HG03354 (cell line): ENCODE measurements around the gene NUP133.
"Not testable (repeated sequence)": the region's sequence is repeated elsewhere in the genome, so short reads cannot be mapped to it uniquely, and the experiment has no call there.

ENCODE experiments used
- ATAC-seq: cut with Tn5 transposase; IDR thresholded peaks from one replicate; pipeline ENCODE4 v1.9.1; 2021; ENCODE audit warnings: mild to moderate bottlenecking; ENCODE audit not compliant: unreplicated experiment, poor library complexity, severe bottlenecking

Gene NUP133

DNA sequence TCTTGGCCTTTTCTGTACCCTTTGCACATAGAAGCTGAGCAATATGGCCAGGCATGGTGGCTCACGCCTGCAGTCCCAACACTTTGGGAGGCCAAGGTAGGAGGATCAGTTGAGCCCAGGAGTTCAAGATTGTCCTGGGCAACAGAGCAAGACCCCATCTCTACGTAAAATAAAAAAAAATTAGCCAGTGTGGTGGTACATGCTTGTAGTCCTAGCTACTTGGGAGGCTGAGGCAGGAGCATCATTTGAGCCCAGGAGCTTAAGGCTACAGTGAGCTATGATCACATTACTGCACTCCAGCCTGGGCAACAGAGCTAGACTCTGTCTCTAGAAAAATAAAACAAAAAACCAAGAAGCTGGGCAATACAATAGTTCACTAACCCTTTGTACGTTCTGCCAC, 80.6 kb downstream of the NUP133 start:
- ATAC-seq: no peak

DNA sequence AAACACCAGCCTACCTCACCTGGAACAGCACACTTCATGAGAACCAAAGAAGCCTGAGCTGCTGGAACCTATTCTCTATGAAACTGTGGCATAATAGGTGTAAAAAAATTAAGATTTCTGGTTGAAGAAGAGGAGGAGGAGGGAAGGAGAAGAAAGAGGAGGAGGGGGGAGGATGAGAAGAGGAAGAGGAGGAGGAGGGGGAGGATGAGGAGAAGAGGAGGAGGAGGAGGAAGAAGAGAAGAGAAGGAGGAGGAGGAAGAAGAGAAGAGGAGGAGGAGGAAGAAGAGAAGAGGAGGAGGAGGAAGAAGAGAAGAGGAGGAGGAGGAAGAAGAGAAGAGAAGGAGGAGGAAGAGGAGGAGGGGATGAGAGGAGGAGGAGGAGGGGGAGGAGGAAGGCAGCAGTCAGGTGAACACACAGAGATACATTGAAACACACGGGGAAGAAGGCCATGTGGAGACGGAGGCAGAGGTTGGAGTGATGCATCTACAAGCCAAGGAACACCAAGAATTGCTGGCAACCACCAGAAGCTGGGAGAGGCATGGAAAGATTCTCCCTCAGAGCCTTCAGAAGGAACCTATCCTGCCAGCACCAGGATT, 82.5 kb downstream of the NUP133 start:
- ATAC-seq: no peak

DNA sequence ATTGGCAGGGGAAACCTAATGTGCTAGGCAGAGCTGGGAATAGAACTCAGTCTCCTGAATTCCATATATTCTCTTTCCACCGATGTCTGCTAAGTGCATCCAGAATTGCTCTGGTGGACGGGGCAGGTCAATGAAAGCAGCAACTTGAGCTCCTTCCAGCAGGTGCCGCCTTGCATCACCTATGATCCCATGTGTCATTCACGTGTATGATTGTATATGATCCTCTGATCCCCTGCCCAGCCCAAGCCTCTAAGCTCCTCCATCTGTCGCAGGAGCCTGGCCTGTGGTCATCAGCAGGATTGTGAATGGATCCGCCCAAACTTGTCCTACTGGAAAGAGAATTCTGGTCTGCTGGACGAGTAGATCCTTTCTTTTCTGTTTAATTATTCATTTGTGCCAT, 87.4 kb downstream of the NUP133 start:
- no peak for ATAC-seq

DNA sequence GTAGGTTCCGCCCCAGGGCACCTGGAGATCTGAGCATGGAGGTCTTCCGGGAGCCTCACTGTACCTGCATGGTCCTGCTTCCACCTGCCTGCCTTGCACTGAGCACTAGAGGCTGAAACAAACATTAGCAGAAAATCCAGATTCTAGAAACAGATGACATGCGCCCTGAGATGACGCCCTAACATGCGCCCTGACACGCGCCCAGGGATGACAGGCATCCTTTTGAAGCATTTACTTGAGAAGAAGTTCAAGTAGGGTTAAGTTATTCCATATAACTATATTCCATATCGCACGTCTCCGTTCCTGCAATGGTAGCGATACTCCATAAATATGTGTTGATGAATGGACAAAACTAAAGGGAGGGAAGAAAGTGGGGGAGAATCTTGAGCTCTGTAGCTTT, 87.9 kb downstream of the NUP133 start:
- no peak for ATAC-seq

DNA sequence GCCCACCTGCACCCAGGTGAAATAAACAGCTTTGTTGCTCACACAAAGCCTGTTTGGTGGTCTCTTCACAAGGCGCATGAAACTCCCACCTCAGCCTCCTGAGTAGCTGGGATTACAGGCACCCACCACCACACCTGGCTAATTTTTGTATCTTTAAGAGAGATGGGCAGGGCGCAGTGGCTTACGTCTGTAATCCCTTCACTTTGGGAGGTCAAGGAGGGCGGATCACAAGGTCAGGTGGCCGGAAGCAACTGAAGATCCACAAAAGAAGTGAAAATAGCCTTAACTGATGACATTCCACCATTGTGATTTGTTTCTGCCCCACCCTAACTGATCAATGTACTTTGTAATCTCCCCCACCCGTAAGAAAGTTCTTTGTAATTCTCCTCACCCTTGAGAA, 89.6 kb downstream of the NUP133 start:
- ATAC-seq: not testable (repeated sequence)

DNA sequence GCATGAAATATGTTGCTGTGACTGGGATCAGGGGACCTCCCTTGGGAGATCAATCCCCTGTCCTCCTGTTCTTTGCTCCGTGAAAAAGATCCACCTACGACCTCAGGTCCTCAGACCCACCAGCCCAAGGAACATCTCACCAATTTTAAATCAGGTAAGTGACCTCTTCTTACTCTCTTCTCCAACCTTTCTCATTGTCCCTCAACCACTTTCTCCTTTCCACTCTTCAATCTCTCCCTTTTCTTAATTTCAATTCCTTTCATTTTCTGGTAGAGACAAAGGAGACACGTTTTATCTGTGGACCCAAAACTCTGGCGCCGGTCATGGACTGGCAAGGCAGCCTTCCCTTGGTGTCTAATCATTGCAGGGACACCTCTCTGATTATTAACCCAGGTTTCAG, 95.3 kb downstream of the NUP133 start:
- not testable (repeated sequence) for ATAC-seq

DNA sequence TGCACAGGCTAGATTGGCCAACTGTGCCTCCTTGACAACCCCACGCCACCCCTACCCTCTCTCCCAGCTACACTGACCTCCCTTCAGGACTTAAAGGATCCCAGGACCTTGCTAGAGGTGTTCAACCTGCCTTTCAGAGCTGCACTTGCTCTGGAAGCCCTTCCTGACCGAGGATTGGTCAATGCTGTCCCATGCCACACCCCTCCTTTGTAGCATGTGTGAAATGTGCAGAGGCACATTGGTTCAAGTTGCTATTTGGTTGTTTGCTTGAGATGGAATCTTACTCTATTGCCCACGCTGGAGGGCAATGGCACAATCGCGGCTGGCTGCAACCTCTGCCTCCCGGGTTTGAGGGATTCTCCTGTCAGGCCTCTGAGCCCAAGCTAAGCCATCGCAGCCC, 96.1 kb downstream of the NUP133 start:
- no peak for ATAC-seq

DNA sequence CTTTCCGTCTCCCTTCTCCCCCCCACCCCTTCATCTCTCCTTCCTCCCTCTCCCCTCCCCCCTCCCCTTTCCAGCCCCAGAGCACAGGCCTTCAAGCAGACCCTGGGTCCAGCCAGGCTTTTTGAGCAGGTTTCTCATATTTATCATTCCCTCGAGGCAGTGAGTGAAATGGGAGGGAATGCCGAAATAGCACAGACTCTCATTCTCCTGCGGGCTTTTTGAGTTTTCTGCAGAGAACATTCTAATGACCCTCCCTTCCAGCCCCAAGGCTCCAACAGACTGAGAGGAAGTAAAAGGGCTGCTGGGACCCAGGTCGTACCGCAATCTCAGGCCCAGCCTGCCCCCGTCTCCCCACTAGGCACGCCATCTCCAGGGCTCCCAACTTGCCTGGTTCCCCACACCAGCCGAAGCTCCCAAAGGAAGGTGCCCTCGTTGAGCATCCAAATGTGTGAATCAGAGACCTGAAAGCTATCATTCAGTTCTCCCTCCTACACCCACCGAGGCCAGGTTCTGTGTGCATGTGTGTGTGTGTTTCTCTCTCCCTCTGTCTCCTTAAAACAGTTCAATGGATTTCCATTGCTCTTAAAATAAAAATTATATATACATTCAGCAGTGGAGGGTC, 96.6 kb downstream of the NUP133 start:
- ATAC-seq: no peak

DNA sequence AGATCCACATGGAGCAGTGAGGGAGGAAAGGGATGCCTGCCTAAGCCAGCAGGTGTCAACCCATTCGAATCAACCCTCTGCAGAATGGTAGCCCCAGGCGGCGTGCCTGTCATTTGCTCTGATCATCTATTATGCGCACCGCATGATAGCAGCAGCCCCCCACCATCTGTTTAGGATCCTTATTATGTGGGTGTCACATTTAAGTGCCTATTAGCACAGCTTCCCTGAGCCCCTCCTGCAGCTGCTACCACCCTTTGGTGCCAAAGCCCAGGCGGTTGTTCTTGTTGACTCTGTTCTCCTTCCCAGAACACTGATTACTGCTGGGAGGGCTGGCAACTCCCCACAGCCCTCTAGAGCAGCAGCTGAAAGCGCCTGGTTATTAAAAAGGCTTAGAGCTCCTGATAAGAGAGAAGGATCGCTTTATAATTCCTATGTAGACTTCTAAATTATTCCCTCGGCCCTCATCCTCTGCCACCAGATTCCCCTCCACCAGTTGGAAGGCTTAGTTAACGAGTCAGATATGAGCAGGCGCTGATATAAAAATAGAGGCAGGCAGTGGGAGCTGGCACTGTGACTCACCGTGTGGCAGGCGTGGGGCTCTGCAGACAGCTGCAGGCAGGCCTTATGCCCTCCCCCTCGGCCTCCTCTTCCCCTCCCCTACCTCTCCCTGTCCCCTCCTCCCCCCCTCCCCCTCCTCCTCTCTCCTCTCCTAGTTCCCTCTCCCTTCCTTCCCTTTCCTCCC, 97.3 kb downstream of the NUP133 start:
- no peak for ATAC-seq

DNA sequence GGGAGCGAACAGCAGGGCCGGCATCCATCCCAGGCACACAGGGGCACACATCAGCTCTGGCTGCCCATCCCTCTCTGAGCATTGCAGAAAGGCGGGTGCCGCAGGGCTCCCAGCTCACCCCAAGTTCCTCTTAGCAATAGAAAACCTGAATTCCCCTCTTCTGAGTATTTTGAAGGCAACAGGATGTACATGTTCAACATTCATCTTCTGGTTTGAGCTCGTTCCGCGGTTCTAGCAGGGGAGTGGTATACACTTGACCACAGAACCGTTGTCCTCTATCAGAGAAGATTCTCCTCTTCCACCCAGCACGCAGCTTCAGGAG, 97.8 kb downstream of the NUP133 start:
- ATAC-seq: no peak

DNA sequence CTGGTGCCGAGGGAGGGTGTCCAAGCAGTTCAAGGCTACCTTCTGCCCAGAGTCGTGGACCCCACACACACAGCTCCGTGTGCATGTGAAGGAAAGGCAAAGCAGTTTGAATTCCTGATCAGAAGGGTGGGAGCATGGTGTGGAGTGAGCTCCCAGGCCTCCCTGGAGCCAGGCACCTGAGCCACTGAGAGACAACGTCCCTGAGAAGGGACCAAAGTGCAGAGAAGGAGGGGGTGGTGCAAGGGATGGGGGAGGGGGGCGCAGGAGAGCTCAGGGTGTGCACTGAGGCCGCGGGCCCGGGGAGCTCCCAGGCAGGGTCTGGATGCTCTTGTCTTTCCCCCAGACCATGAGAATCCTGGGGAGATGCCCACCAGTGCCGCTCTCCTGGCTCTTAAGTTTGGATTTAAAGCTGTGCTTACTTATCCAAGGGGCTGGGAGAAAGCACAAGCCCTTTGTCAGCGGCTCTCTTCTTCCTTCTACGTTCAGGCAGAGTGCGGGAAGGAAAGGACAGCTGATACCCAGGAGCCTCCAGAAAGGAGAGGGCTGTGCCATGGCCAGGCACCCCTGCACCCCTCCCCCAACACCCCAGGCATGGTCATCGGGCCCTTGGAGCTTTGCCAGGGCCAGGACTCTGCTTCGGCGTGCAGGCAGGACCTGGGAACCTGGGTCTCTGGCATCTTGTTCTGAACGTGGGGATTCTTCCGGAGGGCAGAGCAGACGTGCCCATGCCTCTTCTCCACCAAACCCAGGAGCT, 98.3 kb downstream of the NUP133 start:
- no peak for ATAC-seq

DNA sequence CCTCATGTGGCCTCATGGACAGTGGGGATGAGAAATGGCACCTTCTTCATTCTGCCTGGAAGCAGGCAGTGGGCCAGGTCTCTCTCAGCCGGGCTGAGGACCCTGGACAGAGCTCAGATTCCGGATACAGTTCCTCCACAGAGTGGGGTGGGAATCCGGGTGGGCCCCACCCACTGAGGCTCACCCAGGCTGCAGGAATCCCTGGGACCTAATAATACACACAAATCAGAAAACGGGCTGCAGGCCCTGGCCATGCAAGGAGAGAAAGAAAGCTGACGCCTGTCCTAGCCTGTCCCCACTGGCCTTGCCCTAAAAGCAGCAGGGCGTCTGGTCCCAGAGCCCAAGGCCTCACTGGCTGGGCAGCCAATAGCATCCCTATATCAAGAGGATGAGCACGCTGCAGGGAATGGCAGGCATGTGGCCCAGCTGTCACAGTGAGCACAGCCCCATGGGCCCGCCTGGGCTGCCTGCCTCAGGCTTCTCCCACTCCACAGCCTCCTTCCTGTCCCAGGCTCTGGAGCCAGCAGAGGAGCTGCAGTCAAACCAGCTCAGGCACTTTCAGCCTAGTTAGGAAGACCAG, 99.6 kb downstream of the NUP133 start:
- ATAC-seq: no peak

DNA sequence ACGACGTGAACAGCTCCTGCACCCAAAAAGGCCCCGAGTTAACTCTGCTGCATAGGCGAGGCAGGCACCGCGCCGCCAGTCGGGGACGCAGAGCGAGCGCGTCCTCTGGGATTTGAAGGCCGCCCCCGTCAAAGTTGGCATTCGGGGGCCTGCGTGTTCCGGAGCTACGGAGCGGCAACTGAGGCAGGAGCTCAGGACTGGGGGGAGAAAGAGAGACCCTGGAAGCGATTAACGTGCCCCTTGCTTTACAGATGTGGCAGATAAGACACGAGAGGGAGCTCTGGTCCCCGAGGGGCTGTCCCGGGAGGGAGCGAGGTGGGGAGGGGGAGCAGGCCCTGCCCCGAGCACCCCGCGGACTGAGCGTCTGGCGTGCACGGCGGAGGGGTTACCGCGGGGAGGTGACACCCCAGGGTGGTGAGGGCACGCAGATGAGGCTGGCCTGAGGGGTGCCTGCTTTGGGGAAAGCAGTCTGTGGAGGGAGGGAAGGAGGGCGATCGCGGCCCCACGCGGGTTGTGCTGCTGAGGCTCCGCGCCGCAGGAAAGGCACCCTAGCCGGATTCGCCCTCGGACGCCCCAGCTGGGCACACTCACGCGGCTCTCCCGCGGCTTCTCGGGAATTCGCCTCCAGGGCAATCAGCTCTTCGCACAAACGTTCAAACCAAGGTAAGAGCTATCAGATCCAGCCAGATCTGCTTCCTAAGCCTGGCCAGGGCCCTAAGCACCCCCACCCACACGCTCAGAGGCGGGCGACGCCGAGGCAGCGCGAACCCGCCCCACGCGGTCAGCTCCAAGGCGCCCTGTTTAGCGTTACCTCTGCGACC, 100.7 kb downstream of the NUP133 start:
- ATAC-seq: no peak

DNA sequence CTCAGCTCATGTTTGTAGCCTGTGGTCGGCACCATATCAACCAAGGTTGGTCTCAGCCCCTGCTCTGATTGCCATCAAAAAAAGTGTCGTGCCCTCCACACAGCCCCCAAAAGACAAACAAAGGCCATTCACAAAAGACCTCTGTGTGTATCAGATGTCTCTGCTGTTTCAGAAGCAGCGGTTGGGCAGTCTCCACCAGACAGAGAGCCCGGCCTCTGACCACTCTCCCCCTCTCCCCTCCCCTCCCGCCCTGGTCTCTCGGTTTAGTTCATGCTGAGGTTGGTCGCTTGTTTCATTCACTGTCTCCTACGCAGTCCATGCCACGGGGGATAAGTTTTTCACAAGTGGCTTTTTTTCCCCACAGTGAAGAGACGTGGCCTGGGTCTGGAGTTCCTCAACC, 101.3 kb downstream of the NUP133 start:
- ATAC-seq: no peak

DNA sequence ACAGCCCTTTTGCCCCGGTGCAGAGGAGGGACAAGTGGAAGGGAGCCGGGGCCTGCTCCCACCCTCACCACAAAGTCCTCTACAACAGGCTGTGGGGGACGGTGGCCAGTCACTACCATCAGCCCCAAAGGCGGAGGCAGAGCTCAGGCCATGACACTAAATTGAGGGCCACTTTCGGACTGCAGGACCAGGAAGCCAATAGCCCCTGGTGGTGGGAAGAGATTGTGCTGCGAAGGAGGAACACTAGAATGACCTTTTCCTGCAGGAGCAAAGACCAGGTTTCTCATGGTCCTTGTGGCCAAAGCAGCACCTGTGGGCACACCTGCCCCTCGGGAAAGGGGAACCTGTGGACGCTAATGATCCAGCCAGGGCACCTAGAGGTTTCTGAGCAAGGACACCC, 104.6 kb downstream of the NUP133 start:
- no peak for ATAC-seq

DNA sequence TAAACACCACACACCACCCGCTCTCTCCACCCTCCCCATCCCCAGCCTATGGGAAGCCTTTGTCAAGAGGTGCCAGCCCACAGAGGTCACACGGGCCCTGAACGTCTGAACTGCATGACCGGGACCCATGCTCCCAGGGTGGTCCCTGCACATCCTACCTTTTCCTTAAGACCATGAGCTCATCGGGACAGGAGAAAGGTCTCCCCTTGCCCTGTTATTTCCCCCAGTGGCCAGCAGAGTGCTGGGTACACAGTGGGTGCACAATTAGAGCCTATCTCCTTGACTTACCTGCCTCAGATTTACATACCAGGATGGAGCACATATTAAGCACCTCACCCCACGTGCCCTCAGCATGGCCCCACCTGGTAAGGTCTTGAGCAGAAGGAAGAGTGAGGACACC, 105.1 kb downstream of the NUP133 start:
- no peak for ATAC-seq

DNA sequence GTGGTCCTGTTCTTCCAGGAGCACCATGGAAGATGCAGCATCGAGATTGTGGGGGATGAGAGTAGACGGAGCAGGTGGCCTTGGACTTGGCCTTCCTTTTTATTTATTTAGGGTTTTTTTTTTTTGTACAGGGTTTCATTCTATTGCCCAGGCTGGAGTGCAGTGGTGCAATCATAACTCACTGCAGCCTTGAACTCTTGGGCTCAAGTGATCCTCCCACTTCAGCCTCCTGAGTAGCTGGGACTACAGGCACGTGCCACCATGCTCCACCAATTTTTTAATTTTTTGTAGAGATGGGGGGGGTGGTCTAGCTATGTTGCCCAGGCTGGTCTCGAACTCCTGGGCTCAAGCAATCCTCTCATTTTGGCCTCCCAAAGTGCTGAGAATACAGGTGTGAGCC, 105.8 kb downstream of the NUP133 start:
- ATAC-seq: not testable (repeated sequence)

DNA sequence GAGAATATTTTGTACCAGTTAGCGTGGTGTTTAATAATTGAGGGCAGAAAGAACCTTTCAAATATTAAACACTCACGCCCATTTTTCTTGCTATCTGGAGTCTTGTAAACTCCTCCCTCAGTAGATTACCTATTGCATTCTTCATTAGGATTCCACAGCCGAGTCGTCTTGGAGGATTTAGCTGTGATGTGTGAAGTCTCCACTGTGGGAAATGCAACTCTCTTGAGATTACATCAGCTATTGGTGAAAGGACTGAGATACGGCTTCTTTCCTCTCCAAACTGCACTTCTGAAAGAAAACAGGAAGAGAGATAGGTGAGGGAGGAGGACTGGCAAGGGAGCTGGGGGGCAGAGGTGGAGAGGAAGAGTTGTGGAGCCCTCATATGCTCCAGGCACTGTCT, 110.4 kb downstream of the NUP133 start:
- ATAC-seq: no peak

DNA sequence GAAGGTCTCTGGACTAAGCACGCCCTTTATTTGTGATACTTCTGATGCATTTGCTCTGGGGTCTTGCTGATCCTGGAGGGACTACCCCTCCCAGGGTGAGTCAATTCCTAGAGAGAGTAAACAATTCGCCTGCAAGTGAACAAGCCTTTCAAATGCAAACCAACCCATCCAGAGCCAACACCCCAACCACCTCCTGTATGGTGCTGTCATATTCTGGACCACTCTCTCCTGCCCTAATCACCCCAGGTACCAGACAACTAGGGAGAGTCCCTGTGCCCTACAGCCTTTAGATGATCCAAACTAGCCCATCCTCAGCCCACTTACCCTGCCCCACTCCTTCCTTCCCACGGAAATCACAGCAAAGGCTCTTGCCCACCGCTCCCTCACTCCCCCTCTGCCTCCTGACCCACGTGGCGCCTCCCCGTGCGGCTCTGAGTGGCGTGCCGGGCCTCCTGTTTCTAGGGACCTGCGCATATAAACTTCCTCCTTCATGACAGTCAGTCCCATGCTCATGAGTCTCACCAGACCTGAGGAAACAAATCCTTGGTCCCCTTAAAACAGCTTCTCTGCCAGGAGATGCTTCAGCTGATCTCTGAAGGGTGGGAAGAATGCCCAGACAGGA, 111.4 kb downstream of the NUP133 start:
- ATAC-seq: no peak
